HG03571 (cell line): ENCODE results near the gene DUOXA2.
"Not testable (repeated sequence)": the region's sequence is repeated elsewhere in the genome, so short reads cannot be mapped to it uniquely, and the experiment has no call there.

Experiments
- ATAC-seq: cut with Tn5 transposase; IDR thresholded peaks from one replicate; pipeline ENCODE4 v1.9.1; 2021; ENCODE audit not compliant: unreplicated experiment

The DUOXA2 gene

GRCh38 chr15:45094358-45094730 lies 19.8 kb upstream of the DUOXA2 start:
- ATAC-seq: no peak

DNA sequence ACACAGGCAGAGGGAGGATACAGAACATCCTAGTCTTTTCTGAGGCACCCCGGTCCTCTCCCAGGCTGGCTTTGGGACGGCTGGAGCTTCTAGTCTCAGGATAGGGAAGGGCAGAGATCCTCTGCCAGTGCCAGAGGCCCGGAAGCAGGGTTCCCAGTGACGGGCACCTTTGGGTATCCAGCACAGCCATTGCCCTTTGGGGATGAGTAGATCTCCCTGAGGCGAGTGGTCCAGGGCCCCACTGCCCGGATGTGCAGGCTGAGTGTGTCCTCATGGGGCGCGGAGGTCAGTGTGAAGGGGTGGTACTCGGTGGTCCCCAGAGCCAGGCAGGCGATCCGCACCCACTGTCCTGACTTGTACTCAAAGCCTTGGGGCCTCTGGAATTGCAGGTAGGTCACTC lies 18.5 kb upstream of the DUOXA2 start:
- no peak for ATAC-seq

DNA sequence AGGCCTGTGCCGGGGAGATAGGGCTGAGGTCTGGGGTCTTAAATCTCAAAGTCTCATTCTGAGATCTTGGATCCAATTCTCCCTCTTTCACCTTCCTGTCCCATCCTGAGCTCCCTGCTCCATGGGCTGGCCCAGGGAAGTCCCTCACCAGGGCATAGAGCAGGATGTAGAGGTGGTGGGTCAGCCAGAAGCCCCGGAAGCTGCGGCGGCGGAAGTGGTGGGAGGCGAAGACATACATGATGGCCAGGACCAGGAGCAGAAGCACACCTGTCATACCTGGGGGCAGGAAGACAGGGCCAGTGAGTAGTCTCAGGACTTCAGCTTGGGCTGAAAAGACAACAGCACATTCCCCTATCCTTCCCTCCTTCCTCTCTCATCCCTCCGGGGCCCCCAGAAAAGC lies 16.7 kb upstream of the DUOXA2 start:
- ATAC-seq: no peak

DNA sequence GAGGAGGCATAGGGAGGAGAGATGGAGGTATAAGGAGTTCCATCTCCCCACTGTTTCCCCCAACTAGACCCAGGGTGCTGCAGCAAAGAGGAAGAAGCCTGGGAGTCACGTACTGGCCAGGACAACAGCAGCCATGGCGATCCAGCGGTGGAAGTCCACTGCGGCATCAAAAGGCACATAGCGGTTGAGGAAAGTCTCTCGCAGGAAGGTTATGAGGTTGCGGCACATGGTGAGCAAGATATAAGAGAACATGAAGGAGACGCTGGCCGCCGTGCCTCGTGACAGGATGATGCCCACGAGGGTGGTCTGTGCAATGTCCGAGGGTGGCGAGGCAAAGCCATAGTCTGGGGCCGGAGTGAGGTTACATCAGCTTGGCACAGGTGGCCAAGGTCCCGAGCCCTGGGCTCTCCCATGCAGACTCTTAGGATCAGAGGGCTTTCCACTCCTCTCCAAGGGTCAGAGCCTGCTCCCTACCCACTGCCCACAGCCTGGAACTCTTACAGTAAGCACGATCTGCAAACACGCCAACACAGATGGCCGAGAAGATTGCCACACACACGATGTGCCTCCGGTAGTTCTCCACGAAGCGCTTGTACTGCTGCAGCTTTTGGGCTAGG lies 14.5 kb upstream of the DUOXA2 start:
- ATAC-seq: no peak

- no peak for ATAC-seq
These were observed 13.1 kb upstream of the DUOXA2 start for GRCh38 chr15:45100884-45101625.

GRCh38 chr15:45101749-45102148 lies 12.4 kb upstream of the DUOXA2 start:
- ATAC-seq: no peak

- ATAC-seq: no peak
These were observed 11.9 kb upstream of the DUOXA2 start for GRCh38 chr15:45102226-45102625.

GRCh38 chr15:45104170-45104569 lies 10.0 kb upstream of the DUOXA2 start:
- not testable (repeated sequence) for ATAC-seq

- no peak for ATAC-seq
These were observed 8.5 kb upstream of the DUOXA2 start for GRCh38 chr15:45105586-45105985.

GRCh38 chr15:45106002-45106790 lies 7.9 kb upstream of the DUOXA2 start:
- ATAC-seq: no peak

GRCh38 chr15:45107941-45108630 lies 6.0 kb upstream of the DUOXA2 start:
- ATAC-seq: no peak

GRCh38 chr15:45110256-45110820 lies 3.8 kb upstream of the DUOXA2 start:
- no peak for ATAC-seq

- no peak for ATAC-seq
These were observed 2.6 kb upstream of the DUOXA2 start for GRCh38 chr15:45111390-45112142.

GRCh38 chr15:45112143-45112590 lies 2.0 kb upstream of the DUOXA2 start:
- no peak for ATAC-seq

GRCh38 chr15:45112591-45113379 lies 1.3 kb upstream of the DUOXA2 start:
- no peak for ATAC-seq

- no peak for ATAC-seq
These were observed 641 bp upstream of the DUOXA2 start for GRCh38 chr15:45113380-45113990.

DNA sequence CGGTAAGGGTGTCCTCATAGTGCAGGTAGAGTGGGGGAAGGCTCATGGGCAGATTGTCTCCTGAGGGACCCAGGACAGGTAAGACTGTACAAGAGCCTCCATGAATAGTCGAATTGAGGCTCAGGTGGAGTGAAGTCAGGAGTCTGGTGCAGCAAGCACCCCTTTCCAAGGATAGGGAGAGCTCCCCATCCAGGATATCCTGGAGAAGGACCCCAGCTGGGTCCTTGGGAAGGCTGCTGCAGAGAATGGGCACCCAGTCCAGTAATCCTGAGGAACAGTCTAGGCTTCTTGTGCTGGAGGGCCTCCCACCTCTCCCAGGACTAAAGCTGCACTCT lies 592 bp downstream of the DUOXA2 start:
- no peak for ATAC-seq

GRCh38 chr15:45115312-45115820 lies 1.2 kb downstream of the DUOXA2 start:
- no peak for ATAC-seq

DNA sequence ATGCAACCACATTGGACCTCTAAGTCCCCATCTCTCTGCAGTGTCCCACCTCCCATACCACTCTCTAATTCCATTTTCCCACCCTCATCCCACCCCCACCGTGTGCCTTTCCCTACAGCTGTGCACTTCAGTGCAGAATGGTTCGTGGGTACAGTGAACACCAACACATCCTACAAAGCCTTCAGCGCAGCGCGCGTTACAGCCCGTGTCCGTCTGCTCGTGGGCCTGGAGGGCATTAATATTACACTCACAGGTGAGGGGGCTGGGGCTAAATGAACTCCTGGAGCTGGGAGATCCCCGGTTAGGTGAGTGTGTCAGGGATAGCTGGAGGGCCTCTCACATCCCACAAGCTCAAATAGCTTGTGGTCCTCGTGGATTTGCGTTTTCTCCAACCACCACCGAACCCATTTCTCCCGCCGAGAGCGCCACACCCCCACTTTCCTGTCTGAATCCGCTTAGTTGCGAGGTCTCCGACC lies 1.9 kb downstream of the DUOXA2 start:
- no peak for ATAC-seq
